ENCODE results near the gene HIF3A. TPM values are rescaled to one million over a fixed set of nuclear protein-coding genes. Genes with fewer than 3 reads are reported as not detected.

The HIF3A gene
- total RNA-seq, 1 donor from 2014 or later, result 12.6 TPM

- Histone ChIP-seq H3K4me3 (ENCODE audit: insufficient read depth, low read depth, low read length) (no peak overlapping the region), H4K20me1 (ENCODE audit: insufficient read depth, low read length) (peaks cover 40% of the 10 kb centered on the region), H3K27me3 (ENCODE audit: insufficient read depth, low read length) (no peaks in the 10 kb centered on the region), H2AFZ (ENCODE audit: low read depth, low read length) (no peak overlapping the region), H3K79me2 (ENCODE audit: insufficient read depth, low read length) (peaks cover 68% of the 10 kb centered on the region), H3K4me2 (ENCODE audit: low read length) (no peak overlapping the region), H3K27ac (ENCODE audit: low read depth, low read length) (no peak overlapping the region), H3K36me3 (ENCODE audit: insufficient read depth, low read length) (peaks cover 5% of the 10 kb centered on the region), H3K4me1 (ENCODE audit: insufficient read depth, low read length) (peaks cover 15% of the 10 kb centered on the region), H3K9me3 (ENCODE audit: insufficient read depth, low read depth, low read length) (no peaks in the 10 kb centered on the region), H3K9ac (ENCODE audit: low read length) (no peak overlapping the region)
- H3K4me3 Mint-ChIP-seq (ENCODE audit: unreplicated experiment), result no peak overlapping the region
- TF ChIP-seq EZH2 (IDR thresholded peaks at IDR 0.05; ENCODE audit: insufficient read depth, low read length) (no peak), CTCF (IDR thresholded peaks at IDR 0.05; ENCODE audit: insufficient read depth, low read depth, low read length) (no peak)
- H3K27me3 Mint-ChIP-seq (ENCODE audit: low read depth, unreplicated experiment), result no peaks in the 10 kb centered on the region
- peaks cover 17% of the 10 kb centered on the region for H3K36me3 Mint-ChIP-seq (ENCODE audit: low read depth, unreplicated experiment)
- DNase-seq (ENCODE audit: low read depth) (no peak), FAIRE-seq (no peak)
- no peak overlapping the region for H3K27ac Mint-ChIP-seq (ENCODE audit: unreplicated experiment)
- H3K4me1 Mint-ChIP-seq (ENCODE audit: low read depth, unreplicated experiment), result peaks cover 25% of the 10 kb centered on the region
- no peaks in the 10 kb centered on the region for H3K9me3 Mint-ChIP-seq (ENCODE audit: unreplicated experiment)
Observed at GRCh38 chr19:46366620-46367292, 69.9 kb downstream of the HIF3A start.

GRCh38 chr19:46367426-46367825 is 70.6 kb downstream of the HIF3A start:
- Mint-ChIP-seq H3K36me3 (ENCODE audit: low read depth, unreplicated experiment) (peaks cover 17% of the 10 kb centered on the region), H3K4me1 (ENCODE audit: low read depth, unreplicated experiment) (peaks cover 27% of the 10 kb centered on the region), H3K27me3 (ENCODE audit: low read depth, unreplicated experiment) (no peaks in the 10 kb centered on the region), H3K4me3 (ENCODE audit: unreplicated experiment) (no peak overlapping the region), H3K27ac (ENCODE audit: unreplicated experiment) (no peak overlapping the region), H3K9me3 (ENCODE audit: unreplicated experiment) (no peaks in the 10 kb centered on the region)
- TF ChIP-seq EZH2 (IDR thresholded peaks at IDR 0.05; ENCODE audit: insufficient read depth, low read length) (no peak), CTCF (IDR thresholded peaks at IDR 0.05; ENCODE audit: insufficient read depth, low read depth, low read length) (no peak)
- no peak overlapping the region for H3K4me2 ChIP-seq (ENCODE audit: low read length)
- H2AFZ ChIP-seq (ENCODE audit: low read depth, low read length), result no peak overlapping the region
- peaks cover 44% of the 10 kb centered on the region for H4K20me1 ChIP-seq (ENCODE audit: insufficient read depth, low read length)
- no peaks in the 10 kb centered on the region for H3K9me3 ChIP-seq (ENCODE audit: insufficient read depth, low read depth, low read length)
- H3K36me3 ChIP-seq (ENCODE audit: insufficient read depth, low read length), result peaks cover 5% of the 10 kb centered on the region
- no peak overlapping the region for H3K9ac ChIP-seq (ENCODE audit: low read length)
- no peaks in the 10 kb centered on the region for H3K27me3 ChIP-seq (ENCODE audit: insufficient read depth, low read length)
- DNase-seq (ENCODE audit: low read depth) (no peak), FAIRE-seq (no peak)
- no peak overlapping the region for H3K4me3 ChIP-seq (ENCODE audit: insufficient read depth, low read depth, low read length)
- peaks cover 74% of the 10 kb centered on the region for H3K79me2 ChIP-seq (ENCODE audit: insufficient read depth, low read length)
- peaks cover 21% of the 10 kb centered on the region for H3K4me1 ChIP-seq (ENCODE audit: insufficient read depth, low read length)
- no peak overlapping the region for H3K27ac ChIP-seq (ENCODE audit: low read depth, low read length)

GRCh38 chr19:46368116-46368515 is 71.3 kb downstream of the HIF3A start:
- H3K79me2 ChIP-seq (ENCODE audit: insufficient read depth, low read length), result peaks cover 74% of the 10 kb centered on the region
- DNase-seq (ENCODE audit: low read depth), result no peak
- TF ChIP-seq EZH2 (IDR thresholded peaks at IDR 0.05; ENCODE audit: insufficient read depth, low read length) (no peak), CTCF (IDR thresholded peaks at IDR 0.05; ENCODE audit: insufficient read depth, low read depth, low read length) (no peak)
- H2AFZ ChIP-seq (ENCODE audit: low read depth, low read length), result no peak overlapping the region
- H3K4me1 ChIP-seq (ENCODE audit: insufficient read depth, low read length), result peaks cover 28% of the 10 kb centered on the region
- H3K9me3 ChIP-seq (ENCODE audit: insufficient read depth, low read depth, low read length), result no peaks in the 10 kb centered on the region
- H3K27ac Mint-ChIP-seq (ENCODE audit: unreplicated experiment), result no peak overlapping the region
- peaks cover 33% of the 10 kb centered on the region for H3K4me1 Mint-ChIP-seq (ENCODE audit: low read depth, unreplicated experiment)
- H4K20me1 ChIP-seq (ENCODE audit: insufficient read depth, low read length), result peaks cover 44% of the 10 kb centered on the region
- no peak overlapping the region for H3K4me3 Mint-ChIP-seq (ENCODE audit: unreplicated experiment)
- H3K36me3 ChIP-seq (ENCODE audit: insufficient read depth, low read length), result peaks cover 5% of the 10 kb centered on the region
- no peaks in the 10 kb centered on the region for H3K27me3 ChIP-seq (ENCODE audit: insufficient read depth, low read length)
- H3K27me3 Mint-ChIP-seq (ENCODE audit: low read depth, unreplicated experiment), result no peaks in the 10 kb centered on the region
- H3K9me3 Mint-ChIP-seq (ENCODE audit: unreplicated experiment), result no peaks in the 10 kb centered on the region
- H3K4me2 ChIP-seq (ENCODE audit: low read length), result no peak overlapping the region
- peaks cover 17% of the 10 kb centered on the region for H3K36me3 Mint-ChIP-seq (ENCODE audit: low read depth, unreplicated experiment)
- H3K9ac ChIP-seq (ENCODE audit: low read length), result no peak overlapping the region
- H3K4me3 ChIP-seq (ENCODE audit: insufficient read depth, low read depth, low read length), result no peak overlapping the region
- H3K27ac ChIP-seq (ENCODE audit: low read depth, low read length), result no peak overlapping the region
- FAIRE-seq, result no peak

Measured in astrocyte (in vitro differentiated cells and primary cell).